Measurements from ENCODE around the gene ANKRD37.
"Not testable (repeated sequence)": the region's sequence is repeated elsewhere in the genome, so short reads cannot be mapped to it uniquely, and the experiment has no call there.

ANKRD37 gene, protein sequence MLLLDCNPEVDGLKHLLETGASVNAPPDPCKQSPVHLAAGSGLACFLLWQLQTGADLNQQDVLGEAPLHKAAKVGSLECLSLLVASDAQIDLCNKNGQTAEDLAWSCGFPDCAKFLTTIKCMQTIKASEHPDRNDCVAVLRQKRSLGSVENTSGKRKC

DNA sequence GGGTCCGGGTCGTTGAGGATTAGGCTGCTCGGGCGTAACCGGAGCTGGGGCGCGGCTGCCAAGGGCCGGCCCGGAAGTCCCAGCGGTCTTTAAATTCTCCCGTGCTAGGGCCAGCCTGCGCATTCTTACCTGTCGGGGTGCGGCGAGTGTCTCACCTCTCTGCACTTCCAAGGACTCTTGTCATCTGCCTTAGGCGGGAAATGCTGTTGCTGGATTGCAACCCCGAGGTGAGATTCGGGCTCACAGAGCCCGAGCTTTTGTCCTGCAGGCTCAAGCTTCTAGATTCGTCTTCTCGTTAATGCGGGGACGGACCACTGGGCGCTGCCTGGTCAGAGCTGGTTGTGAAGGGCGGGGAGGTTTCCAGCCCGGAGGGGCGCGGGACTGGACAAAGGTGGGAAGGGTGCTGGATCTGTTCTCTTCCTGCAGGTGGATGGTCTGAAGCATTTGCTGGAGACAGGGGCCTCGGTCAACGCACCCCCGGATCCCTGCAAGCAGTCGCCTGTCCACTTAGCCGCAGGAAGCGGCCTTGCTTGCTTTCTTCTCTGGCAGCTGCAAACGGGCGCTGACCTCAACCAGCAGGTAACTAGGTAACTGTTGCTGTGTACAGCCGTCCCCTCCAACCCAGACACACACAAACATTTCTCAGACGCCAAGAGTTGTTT, at the start of gene ANKRD37:
TSS of gene ANKRD37 (plus strand) at position 118 of the 662 bp plus-strand sequence. CDS start at position 201, 83 bp downstream.
- peak; percentile 11 for DNase-seq (ENCODE audit: low spot score)

DNA sequence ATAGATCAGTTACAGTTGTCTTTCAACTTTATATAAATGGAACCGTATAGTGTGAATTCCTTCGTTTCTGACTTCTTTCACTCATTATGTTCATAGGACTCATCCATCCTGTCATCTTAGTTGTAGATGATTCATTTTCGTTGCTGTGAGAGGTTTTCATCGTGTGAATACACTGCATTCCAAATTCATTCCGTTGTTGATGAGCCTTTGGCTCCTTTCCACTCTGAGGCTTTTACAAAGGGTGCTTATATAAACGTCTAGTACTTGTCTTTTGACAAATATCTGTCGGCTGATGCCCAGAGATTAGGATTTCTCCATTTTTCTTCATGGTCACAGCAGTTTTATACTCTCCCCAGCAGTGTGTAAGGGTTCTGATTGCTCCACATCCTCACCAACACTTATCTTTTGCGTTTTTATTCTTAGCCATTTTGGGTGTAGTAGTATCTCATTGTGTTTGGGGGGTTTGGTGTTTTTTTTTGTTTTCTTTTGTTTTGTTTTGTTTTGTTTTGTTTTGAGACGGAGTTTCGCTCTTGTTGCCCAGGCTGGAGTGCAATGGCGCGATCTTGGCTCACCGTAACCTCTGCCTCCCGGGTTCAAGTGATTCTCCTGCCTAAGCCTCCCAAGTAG, 49.6 kb upstream of the ANKRD37 start:
- DNase-seq (ENCODE audit: low spot score): no peak

DNA sequence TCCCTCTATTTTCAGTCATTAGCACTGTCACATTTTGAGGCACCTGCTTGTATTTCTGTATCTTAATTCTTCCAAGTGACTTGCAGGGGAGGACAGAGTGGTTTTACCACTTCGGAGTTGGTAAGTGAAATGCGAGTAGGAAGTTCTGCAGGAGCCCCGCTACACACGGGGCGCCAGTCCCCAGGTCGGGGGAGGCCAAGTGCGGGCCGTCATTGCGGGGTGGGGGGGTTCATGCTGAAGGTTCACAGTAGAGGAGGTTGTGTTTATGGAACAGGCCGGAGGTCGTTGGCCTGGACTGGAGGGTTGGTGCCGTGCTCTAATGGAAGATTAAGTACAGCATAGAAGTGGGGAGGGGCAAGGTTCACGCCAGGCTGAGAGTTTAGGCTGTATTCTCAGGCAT, 45.0 kb upstream of the ANKRD37 start:
- DNase-seq (ENCODE audit: low spot score): no peak

DNA sequence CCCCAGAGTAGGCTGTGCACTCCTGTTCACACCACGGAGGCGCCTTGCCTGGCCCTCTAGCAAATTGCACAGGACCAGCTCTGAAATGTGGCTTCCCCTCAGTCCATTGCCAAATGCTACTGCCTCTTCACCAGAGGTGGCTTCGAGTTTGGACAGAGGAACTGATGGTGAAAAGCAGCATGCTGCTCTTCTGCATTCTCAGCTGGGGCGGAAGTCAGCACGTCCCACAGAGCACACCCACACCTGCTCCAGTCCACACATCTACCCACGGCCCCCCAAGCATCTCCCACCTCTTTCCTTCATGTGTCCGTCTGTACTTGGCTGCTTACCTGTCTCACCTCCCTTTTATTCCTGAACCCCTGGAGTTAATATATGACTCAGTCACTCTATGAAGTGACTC, 44.4 kb upstream of the ANKRD37 start:
- no peak for DNase-seq (ENCODE audit: low spot score)

DNA sequence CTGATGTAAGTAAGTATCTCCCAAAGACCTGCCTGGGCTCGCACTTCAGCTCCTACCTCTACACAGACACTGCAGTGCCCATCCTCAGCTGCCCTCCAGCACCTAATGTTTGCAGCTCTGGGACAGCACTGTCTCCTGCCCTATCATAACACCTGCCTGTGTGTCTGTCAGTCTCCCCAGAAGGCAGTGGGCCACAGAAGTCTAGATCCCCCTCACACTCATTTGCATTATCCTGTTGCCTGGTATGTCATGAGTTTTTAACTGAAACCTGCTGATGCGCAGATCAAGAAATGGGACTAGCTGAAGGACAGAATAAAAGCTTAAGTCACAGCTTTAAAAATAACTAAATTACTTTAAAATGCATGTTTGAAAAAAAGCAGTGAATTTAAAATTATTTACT, 43.9 kb upstream of the ANKRD37 start:
- no peak for DNase-seq (ENCODE audit: low spot score)

DNA sequence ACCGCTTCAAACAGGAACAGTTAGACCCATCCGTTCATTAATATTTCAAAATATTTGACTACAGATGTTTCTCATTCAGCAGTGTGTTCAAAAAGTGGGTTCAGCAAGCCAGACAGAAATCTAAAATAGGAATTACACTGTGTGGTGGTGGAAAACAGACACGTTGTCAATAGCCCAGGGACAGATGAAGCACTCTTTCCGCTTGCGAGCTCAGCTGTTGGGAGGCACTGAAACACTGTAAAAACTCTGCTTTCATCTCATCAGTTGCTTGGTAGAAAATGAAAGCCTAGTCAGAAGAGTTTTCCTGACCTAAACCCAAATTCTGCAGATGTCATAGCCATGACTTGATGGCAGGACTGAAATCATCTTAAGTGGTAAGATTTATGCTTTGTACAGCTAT, 39.4 kb upstream of the ANKRD37 start:
- DNase-seq (ENCODE audit: low spot score): no peak

DNA sequence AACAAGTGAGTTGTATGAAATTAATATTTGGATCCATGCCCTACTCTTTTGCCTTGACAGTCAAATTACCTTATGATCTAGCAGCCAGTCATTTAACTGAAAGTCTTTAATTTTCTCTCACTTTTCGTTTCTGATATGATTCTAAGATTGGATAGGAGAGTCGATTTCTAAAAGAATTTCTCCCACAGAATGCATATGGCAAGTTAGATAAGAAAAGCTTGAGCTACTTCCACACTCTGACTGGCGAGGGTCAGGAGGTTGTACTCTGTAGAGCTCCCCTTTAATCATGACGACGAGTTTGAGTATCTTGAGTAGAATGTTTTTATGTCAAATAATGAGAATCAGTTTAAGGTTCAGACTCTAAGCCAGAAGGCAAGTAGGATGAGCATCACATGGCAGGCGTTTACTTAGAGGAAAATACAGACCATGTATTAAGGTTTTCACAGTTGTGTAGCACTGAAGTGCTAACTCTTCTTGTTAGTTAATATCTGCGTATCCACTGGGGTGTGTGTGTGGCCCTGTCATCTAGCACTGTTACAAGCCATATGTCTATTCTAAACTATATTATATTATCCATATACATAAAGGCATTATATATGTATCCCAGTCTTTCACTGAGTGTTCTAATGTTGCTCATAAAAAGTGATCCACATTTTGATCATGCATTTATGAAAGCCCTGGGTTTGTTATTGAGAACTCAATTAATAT, 38.8 kb upstream of the ANKRD37 start:
- DNase-seq (ENCODE audit: low spot score): no peak

DNA sequence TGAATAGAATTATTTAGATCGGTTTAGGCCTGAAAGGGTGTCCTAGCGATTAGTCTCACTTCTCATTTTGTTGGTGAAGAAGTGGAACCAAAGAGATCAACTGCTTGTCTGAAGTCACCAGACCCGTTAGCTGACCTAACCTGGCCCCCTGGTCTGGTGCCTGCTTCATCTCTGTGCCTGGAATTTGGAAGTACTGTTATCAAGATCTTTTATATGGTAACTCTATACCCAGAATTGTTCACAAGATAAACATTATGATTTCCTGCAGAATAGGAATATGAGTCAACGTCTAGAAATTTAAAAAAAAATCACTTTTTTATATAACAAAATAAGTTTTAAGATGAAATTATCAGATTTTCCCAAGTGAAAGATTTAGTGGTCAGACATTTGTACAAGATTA, 38.1 kb upstream of the ANKRD37 start:
- no peak for DNase-seq (ENCODE audit: low spot score)

DNA sequence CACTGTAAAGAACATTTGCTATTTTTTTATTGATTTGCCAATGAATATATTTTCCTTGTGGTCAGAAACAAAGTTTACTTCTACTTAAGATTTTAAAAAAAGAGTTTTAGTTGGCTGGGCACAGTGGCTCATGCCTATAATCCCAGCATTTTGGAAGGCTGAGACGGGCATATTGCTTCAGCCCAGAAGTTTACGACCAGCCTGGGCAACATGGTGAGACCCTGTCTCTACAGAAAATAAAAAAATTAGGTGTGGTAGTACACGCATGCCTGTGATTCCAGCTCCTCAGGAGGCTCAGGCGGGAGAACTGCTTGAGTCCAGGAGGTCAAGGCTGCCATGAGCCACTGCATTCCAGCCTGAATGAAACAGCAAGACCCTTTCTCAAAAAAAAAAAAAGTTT, 37.7 kb upstream of the ANKRD37 start:
- DNase-seq (ENCODE audit: low spot score): no peak

DNA sequence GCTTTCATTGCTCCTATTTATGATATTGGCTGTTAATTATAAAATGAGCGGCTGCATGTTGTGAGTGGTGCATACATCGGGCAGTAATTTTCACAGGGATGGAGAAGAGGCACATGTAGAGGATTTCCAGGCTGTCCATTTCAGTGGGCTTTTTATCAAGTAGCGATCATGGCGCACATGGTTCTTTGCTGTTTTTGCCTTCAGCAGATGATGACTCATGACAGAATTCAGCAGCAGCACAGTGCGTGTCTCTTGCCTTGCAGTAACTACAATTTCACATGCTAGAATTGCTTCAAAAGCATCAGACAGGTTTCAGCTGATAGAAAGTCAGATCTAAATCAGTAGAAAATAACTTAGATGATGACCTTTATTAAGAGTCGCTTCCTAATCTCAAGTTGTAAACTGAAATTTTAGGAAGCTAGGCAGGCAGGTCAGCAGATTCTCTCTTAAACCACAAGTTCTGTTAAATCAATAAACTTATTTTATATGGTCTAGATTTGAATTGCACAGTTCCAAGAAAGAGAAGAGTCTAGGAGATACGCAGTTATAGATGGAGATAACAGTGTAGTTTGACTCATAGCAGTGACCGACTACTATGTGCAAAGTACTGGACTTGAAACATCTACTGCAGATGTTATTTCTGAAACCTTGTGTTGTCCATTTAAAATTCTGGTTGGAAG, 36.7 kb upstream of the ANKRD37 start:
- no peak for DNase-seq (ENCODE audit: low spot score)

DNA sequence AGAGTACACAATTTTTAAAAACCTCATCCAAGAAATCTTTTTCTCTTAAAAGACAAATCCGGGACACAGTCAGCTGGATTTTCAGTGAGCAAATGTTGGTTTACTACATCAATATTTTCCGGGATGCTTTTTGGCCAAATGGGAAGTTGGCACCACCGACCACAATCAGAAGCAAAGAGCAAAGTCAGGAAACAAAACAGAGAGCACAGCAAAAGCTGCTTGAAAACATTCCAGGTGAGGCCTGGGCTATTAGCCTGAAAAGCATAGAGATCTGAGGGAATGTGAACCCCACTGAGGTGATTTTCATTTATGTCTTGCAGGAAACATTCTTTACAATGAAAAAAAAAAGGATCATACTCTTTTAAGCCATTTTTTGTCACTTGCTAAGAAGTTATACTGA, 34.8 kb upstream of the ANKRD37 start:
- DNase-seq (ENCODE audit: low spot score): no peak

DNA sequence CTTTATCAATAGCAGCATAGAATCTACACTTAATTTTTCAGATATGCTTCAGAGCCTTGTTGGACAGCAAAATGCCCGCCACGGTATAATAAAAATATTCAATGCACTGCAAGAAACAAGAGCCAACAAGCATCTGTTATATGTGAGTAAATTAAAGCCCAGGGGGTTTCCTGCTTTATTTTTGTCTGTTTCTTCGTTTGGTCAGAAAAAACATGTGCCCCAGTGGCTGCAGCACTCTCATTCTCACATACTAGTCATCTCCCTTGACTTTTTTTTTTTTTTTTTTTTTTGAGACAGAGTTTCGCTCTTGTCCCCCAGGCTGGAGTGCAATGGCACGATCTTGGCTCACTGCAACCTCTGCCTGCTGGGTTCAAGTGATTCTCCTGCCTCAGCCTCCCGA, 34.1 kb upstream of the ANKRD37 start:
- DNase-seq (ENCODE audit: low spot score): not testable (repeated sequence)

DNA sequence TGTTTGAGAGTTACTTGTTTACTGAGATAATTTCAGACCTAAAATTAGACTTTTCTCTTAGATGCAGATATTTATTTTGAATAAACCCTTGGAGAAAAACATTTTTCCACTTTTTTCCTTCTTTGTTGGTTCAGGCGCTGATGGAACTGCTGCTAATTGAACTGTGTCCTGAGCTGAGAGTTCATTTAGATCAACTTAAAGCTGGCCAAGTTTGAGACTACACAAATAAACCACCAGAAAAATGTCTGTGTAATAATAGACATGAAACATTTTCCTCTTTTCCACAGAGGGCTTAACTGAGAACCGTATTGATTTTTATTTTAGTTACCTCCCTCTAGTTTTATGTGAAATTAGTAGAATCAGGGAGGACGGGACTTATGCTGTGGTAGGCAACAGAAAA, 33.4 kb upstream of the ANKRD37 start:
- no peak for DNase-seq (ENCODE audit: low spot score)

DNA sequence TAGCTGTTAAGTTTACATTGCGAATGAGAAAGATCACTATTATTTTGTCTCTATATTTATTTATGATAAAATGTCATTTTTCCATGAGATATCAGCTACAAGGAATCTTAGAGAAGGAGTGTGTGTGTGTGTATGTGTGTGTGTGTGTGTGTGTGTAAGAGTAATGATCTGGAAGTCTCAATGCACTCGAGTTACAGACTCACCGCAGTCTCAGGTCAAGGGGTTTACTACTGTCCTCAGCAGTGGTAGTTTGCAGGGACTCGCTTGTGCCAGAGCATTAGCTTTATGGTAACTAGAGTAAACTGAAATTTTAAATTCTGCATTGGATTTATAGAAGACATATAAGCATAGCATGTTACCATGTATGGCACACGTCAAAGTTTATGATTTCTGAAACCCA, 31.8 kb upstream of the ANKRD37 start:
- no peak for DNase-seq (ENCODE audit: low spot score)

DNA sequence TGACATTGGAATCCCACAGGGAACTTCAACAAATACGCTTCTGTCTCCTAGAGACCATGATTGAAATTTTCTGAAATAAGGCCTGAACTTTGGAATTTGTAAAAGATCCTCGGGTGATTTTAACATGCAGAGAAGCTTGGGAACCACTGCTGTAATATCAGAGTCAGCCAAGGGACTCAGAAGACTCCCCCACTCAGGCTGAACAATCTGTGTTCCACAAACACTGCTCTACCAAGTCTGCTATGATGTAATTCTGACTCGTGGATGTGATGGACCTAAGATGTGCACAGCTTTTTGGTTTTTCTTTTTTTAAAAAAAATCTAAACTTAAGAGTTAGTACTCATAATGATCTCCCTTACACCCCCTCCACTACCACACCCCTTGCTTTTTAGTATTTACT, 26.9 kb upstream of the ANKRD37 start:
- no peak for DNase-seq (ENCODE audit: low spot score)

DNA sequence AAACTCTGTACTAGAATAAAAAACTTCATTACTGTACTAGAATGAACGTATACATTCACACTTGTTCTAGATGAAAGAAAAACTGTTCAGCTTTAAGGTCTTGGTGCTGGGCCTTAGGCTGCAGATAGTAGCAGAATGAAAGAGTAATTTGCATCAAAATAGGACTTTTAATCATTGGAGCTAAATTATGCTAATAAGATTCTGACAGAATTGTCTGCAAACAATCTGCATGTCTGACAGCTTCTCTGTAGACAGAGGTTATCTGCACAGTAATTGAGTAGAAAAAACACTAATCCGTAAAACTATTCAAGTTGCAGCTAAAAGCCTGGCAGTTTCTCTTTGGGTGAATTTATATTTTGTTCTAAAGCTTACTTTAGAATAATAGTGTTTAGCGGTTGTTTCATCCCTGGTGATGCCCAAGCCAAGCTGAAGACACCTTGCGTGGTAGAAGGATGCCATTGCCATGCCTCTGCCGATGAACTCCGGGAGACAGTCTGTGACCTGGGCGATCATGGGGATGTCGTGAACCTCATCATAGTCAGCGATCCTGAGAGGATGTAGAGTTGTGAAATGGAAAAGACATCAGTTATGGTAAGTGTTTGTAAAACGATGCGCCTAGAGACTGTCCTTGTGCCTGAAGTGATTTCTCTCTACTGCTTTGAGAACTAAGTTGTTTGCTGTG, 26.2 kb upstream of the ANKRD37 start:
- no peak for DNase-seq (ENCODE audit: low spot score)

DNA sequence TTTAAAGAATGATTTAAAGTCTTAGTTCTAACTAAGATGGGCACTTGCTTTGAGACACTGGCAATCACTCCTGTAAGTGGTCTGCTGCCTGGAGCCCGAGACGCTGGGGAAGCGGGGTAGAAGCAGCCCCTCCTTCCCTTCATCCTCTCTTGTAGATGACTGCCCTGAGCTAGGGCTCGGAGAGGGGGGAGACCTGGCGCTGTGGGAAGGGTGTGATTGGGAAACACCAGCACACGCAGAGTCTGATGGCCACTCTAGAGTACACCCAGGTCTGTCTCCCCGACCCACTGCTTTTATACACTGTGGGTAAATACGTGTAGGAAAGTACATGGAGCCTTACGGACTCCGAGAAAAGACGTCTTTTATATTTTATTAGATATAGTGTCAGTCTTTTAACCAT, 24.9 kb upstream of the ANKRD37 start:
- DNase-seq (ENCODE audit: low spot score): no peak

DNA sequence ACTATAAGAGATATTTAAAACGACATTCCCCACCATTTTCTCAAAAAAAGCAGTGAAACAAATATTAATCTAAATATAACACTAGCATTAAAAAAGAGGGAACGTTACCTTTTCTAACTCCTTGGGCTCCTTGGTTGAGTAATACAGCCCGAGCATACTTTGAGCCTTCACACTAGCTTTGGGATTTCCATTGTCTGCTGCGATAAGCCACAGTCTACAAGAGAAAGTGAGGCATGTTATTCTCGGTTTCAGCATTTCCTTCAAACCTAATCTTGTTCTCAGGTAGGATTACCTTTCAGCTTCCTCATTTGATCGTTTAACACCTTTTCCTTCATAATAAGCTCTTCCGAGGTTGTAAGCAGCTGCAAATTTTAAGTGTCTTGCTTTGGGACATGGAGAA, 22.6 kb upstream of the ANKRD37 start:
- no peak for DNase-seq (ENCODE audit: low spot score)

DNA sequence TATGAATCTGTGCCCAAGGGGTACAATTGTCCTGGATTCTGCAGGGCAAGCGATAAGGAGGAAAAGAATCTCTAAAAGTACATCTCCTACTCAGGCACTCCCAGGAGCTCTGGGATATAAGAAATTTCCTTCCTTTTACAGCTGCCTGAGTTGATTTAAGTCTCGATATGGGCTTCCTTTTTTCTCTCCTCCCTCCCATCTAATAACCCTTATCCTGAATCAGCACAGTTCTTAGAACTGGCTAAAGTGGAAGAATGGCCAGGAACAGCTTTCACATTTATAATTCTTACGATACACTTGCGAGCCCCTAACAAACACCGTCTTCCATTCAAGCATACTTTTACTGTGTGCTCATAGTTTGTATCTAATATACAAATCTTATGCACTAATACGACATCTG, 22.1 kb upstream of the ANKRD37 start:
- DNase-seq (ENCODE audit: low spot score): no peak

DNA sequence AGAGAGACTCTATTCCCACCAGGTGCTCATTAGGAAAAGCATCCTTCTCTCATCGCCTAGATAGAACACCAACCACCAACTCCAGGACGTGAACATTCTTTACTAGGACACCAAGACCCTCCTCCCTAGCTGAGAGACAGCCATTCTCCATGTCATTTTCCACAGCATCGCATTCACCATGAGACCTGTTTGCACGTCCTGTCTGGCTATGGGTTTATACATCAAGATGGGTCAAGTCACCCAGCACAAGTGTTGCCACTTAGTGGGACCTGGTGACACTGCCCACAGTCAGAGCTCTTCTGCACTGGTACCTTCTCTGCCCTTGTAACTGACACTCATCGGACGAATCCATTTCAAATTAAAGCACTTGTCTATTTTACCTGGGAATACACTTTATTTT, 18.4 kb upstream of the ANKRD37 start:
- no peak for DNase-seq (ENCODE audit: low spot score)

DNA sequence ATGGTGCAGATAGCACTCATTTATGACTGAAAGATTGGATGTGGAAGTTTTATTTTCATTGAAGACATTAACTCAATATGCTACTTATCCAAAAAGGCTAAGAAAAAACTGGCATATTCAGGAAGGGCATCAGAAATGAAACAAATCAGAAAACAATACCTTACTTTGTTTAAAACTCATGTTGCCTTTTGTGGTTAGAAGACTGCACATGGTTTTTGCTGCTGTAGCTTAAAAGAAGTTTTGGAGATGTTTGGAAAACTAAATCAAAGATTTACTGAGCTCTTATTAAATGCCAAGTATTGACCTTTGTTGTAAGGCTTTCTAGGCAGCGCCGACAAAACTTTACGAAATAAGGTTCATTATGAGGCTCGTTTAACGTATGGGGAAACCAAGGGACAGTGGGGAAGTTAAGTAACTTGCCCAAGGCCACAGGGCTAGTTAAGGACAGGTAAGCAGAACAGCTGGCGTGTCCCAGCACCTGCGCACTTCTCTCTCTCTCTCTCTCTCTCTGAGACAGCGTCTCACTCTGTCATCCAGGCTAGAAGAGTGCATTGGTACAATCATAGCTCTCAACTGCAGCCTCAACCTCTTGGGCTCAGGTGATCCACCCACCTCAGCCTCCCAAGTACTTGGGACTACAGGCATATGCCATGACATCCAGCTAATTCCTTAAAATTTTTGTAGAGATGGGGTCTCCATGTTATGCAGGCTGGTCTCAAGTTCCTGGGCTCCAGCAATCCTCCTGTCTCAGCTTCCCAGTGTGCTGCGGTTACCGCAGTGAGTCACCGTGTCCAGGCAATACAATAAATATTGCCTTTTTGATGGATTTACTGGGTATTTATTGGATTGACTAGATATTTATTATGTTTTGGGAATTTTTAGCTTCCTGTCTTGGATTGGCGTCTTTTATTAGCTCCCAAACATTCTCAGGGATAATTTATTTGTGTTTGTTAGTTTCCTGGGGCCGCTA, 17.0 kb upstream of the ANKRD37 start:
- DNase-seq (ENCODE audit: low spot score): no peak

Data from LoVo (cell line).